ENCODE results near the gene PDCD5. TPM values are rescaled to one million over a fixed set of nuclear protein-coding genes. Genes with fewer than 3 reads are reported as not detected.

PDCD5 gene
- total and polyA plus RNA-seq, 2 of the 4 experiments (the other 2 are of a cell fraction): 30.6 to 74.1 TPM

DNA sequence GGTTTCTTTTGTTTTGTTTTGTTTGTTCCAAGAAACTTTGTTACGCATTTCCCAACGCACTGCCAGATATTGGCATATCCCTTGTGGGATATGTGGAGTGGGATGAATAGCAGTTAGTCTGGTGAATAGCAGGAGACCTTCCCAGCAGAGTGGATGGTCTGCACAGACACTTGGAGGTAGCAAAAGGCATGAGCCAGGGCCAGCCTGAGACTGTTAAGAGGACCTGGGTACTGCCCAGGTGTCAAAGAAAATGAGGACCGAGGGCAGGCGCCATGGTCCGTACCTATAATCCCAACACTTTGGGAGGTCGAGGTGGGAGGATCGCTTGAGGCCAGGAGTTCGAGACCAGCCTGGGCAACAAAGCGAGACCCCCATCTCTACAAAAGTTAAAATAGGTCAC, 13.5 kb upstream of the PDCD5 start:
- Histone ChIP-seq H3K23ac (ENCODE audit: low read depth, low read length) (no peak overlapping the region), H2AK9ac (replicated peaks; ENCODE audit: low read depth, low read length, poor library complexity) (no peak overlapping the region), H2BK15ac (ENCODE audit: low read depth, low read length) (no peak overlapping the region), H3K9ac (ENCODE audit: low read depth, low read length) (no peak overlapping the region), H3K9me3 (ENCODE audit: control insufficient read depth, insufficient read depth, low read length) (no peaks in the 10 kb centered on the region), H3K9me1 (ENCODE audit: insufficient read depth, low read length) (no peaks in the 10 kb centered on the region), H3K14ac (replicated peaks; ENCODE audit: low read depth, low read length) (no peak overlapping the region), H3K27me3 (ENCODE audit: control insufficient read depth, insufficient read depth, low read length) (0 out of 2 replicates have a peak, but pooled peaks cover 2% of the 10 kb centered on the region), H3K4me1 (ENCODE audit: control insufficient read depth, insufficient read depth, low read length) (no peaks in the 10 kb centered on the region), H4K20me1 (ENCODE audit: insufficient read depth, low read length) (no peaks in the 10 kb centered on the region), H4K5ac (ENCODE audit: low read depth, low read length) (no peak overlapping the region), H3K4ac (ENCODE audit: low read depth, low read length) (no peak overlapping the region), H4K8ac (ENCODE audit: low read depth in 2 of 2, low read length in 2 of 2) (no peak overlapping the region), H3K4me2 (ENCODE audit: low read depth, low read length) (no peak overlapping the region), H3K56ac (ENCODE audit: extremely low read depth, insufficient read depth, low read length) (no peak overlapping the region), H3K27ac (ENCODE audit: insufficient read depth, low read length) (no peak overlapping the region), H3K79me1 (ENCODE audit: low read depth in 1 of 2, low read length in 2 of 2) (no peaks in the 10 kb centered on the region), H3K18ac (ENCODE audit: low read depth, low read length) (no peak overlapping the region), H2AK5ac (ENCODE audit: low read depth, low read length) (no peak overlapping the region), H2BK5ac (ENCODE audit: low read depth, low read length, poor library complexity, severe bottlenecking) (no peak overlapping the region), H3K36me3 (ENCODE audit: control insufficient read depth, insufficient read depth, low read length) (no peaks in the 10 kb centered on the region), H2AFZ (replicated peaks; ENCODE audit: low read length, poor library complexity) (no peak overlapping the region), H2BK120ac (ENCODE audit: low read depth, low read length) (no peak overlapping the region), H2BK20ac (ENCODE audit: low read depth, low read length) (no peak overlapping the region), H4K91ac (ENCODE audit: insufficient read depth, low read depth, low read length) (no peak overlapping the region), H3K4me3 (ENCODE audit: insufficient read depth, low read depth, low read length) (no peak overlapping the region)
- ChIA-PET CTCF (no interaction called here), POLR2A (ENCODE audit: unreplicated experiment) (no interaction called here)
- in situ Hi-C loops (cut with MboI; ENCODE audit: low sequenced_read_pairs) (loop anchor here (10.0 to 25.0 kb wide), 2 partner anchors 283 to 1905 kb away; no protein-coding TSS in a partner anchor), intact Hi-C loops (cut with micrococcal nuclease) (no loop called here), dilution Hi-C loops (cut with HindIII; ENCODE audit: low sequenced_read_pairs, unreplicated experiment) (no loop called here)
- WGBS, 2 experiments (ENCODE audit: extremely low coverage in 2 of 2, insufficient read length in 1 of 2): no CpG with 5 or more reads among the region's 9 CpGs
- no peak for DNase-seq
- TF ChIP-seq, protein P1, sequence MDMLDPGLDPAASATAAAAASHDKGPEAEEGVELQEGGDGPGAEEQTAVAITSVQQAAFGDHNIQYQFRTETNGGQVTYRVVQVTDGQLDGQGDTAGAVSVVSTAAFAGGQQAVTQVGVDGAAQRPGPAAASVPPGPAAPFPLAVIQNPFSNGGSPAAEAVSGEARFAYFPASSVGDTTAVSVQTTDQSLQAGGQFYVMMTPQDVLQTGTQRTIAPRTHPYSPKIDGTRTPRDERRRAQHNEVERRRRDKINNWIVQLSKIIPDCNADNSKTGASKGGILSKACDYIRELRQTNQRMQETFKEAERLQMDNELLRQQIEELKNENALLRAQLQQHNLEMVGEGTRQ (IDR thresholded peaks at IDR 0.05; ENCODE audit: low read depth, low read length): no peak
- TF ChIP-seq CHD1 (IDR thresholded peaks at IDR 0.05; ENCODE audit: low read depth, low read length) (no peak), FOS (IDR thresholded peaks at IDR 0.05; ENCODE audit: low read depth, low read length) (no peak), RCOR1 (IDR thresholded peaks at IDR 0.05; ENCODE audit: insufficient replicate concordance, low read length) (no peak), BHLHE40 (IDR thresholded peaks at IDR 0.05; ENCODE audit: low read depth, low read length) (no peak), SMC3 (IDR thresholded peaks at IDR 0.05; ENCODE audit: low read depth, low read length) (no peak), RAD21 (IDR thresholded peaks at IDR 0.05; ENCODE audit: low read length) (no peak), MXI1 (IDR thresholded peaks at IDR 0.05; ENCODE audit: borderline replicate concordance, low read depth, low read length) (no peak), MAZ (IDR thresholded peaks at IDR 0.05; ENCODE audit: borderline replicate concordance, low read depth, low read length) (no peak), POLR2A (IDR thresholded peaks at IDR 0.05; ENCODE audit: low read depth, low read length) (no peak), CEBPB (IDR thresholded peaks at IDR 0.05; ENCODE audit: low read depth, low read length) (no peak)
- TF ChIP-seq, protein P2, sequence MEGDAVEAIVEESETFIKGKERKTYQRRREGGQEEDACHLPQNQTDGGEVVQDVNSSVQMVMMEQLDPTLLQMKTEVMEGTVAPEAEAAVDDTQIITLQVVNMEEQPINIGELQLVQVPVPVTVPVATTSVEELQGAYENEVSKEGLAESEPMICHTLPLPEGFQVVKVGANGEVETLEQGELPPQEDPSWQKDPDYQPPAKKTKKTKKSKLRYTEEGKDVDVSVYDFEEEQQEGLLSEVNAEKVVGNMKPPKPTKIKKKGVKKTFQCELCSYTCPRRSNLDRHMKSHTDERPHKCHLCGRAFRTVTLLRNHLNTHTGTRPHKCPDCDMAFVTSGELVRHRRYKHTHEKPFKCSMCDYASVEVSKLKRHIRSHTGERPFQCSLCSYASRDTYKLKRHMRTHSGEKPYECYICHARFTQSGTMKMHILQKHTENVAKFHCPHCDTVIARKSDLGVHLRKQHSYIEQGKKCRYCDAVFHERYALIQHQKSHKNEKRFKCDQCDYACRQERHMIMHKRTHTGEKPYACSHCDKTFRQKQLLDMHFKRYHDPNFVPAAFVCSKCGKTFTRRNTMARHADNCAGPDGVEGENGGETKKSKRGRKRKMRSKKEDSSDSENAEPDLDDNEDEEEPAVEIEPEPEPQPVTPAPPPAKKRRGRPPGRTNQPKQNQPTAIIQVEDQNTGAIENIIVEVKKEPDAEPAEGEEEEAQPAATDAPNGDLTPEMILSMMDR (conservative IDR thresholded peaks at IDR 0.05; ENCODE audit: low read depth, low read length): no peak
- TF ChIP-seq, protein P3, sequence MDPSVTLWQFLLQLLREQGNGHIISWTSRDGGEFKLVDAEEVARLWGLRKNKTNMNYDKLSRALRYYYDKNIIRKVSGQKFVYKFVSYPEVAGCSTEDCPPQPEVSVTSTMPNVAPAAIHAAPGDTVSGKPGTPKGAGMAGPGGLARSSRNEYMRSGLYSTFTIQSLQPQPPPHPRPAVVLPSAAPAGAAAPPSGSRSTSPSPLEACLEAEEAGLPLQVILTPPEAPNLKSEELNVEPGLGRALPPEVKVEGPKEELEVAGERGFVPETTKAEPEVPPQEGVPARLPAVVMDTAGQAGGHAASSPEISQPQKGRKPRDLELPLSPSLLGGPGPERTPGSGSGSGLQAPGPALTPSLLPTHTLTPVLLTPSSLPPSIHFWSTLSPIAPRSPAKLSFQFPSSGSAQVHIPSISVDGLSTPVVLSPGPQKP (IDR thresholded peaks at IDR 0.05; ENCODE audit: borderline replicate concordance, low read depth, low read length): no peak
- ATAC-seq (ENCODE audit: low read depth): no peak
- no TSS peak for BruUV-seq (replicated peaks)
